Measurements from ENCODE around the gene PLIN1.
A peak's percentile ranks its signal among the peaks of the same experiment; 100 is the strongest.
"Not testable (repeated sequence)": the region's sequence is repeated elsewhere in the genome, so short reads cannot be mapped to it uniquely, and the experiment has no call there.

Gene PLIN1

GRCh38 chr15:89679212-89679611 lies at the start of gene PLIN1:
PLIN1 (minus strand) TSS chr15:89679367; CDS start chr15:89677489, 1,878 bp downstream.
- DNase-seq = no peak

- DNase-seq = no peak
Observed at GRCh38 chr15:89728254-89728653, 49.1 kb upstream of the PLIN1 start.

- DNase-seq = no peak
Observed at GRCh38 chr15:89725064-89725463, 45.9 kb upstream of the PLIN1 start.

GRCh38 chr15:89724621-89725020 lies 45.5 kb upstream of the PLIN1 start:
- DNase-seq = no peak

GRCh38 chr15:89723031-89723430 lies 43.9 kb upstream of the PLIN1 start:
- DNase-seq = no peak

- DNase-seq = no peak
Observed at GRCh38 chr15:89714775-89715174, 35.6 kb upstream of the PLIN1 start.

GRCh38 chr15:89707577-89707976 lies 28.4 kb upstream of the PLIN1 start:
- no peak for DNase-seq

GRCh38 chr15:89704411-89704810 lies 25.2 kb upstream of the PLIN1 start:
- no peak for DNase-seq

- no peak for DNase-seq
Observed at GRCh38 chr15:89695198-89695597, 16.0 kb upstream of the PLIN1 start.

GRCh38 chr15:89693696-89694095 lies 14.5 kb upstream of the PLIN1 start:
- no peak for DNase-seq

- no peak for DNase-seq
Observed at GRCh38 chr15:89693091-89693490, 13.9 kb upstream of the PLIN1 start.

- peak; percentile 77 to 94 for DNase-seq
Observed at GRCh38 chr15:89690276-89691218, 11.4 kb upstream of the PLIN1 start, which contains the start of the genes PEX11A and WDR93. PEX11A (minus strand) TSS chr15:89690754; CDS start chr15:89690632, 122 bp downstream. WDR93 (plus strand) TSS chr15:89690811; CDS start chr15:89701747, 10,936 bp downstream.

- DNase-seq = not testable (repeated sequence)
Observed at GRCh38 chr15:89689930-89690275, 10.7 kb upstream of the PLIN1 start.

GRCh38 chr15:89686522-89686921 lies 7.4 kb upstream of the PLIN1 start:
- no peak for DNase-seq

GRCh38 chr15:89685995-89686394 lies 6.8 kb upstream of the PLIN1 start:
- no peak for DNase-seq

- no peak for DNase-seq
Observed at GRCh38 chr15:89681146-89681545, 2.0 kb upstream of the PLIN1 start.

- DNase-seq = no peak
Observed at GRCh38 chr15:89680282-89680873, 1.2 kb upstream of the PLIN1 start.

GRCh38 chr15:89677381-89677780 lies 1.8 kb downstream of the PLIN1 start:
- DNase-seq = no peak

- DNase-seq = no peak
Observed at GRCh38 chr15:89675606-89676005, 3.6 kb downstream of the PLIN1 start.

- no peak for DNase-seq
Observed at GRCh38 chr15:89674526-89674925, 4.6 kb downstream of the PLIN1 start.

- DNase-seq = peak; percentile 4 to 66
Observed at GRCh38 chr15:89673165-89673512, 6.0 kb downstream of the PLIN1 start.

- DNase-seq = no peak
Observed at GRCh38 chr15:89672221-89673164, 6.7 kb downstream of the PLIN1 start.

- no peak for DNase-seq
Observed at GRCh38 chr15:89671687-89672086, 7.5 kb downstream of the PLIN1 start.

Data from NCI-H526 (cell line).